ENCODE results near the gene RASA3. TPM values are rescaled to one million over a fixed set of nuclear protein-coding genes. Genes with fewer than 3 reads are reported as not detected.

Gene RASA3
- total RNA-seq, 1 experiment from 2014 or later: 0.95 TPM

DNA sequence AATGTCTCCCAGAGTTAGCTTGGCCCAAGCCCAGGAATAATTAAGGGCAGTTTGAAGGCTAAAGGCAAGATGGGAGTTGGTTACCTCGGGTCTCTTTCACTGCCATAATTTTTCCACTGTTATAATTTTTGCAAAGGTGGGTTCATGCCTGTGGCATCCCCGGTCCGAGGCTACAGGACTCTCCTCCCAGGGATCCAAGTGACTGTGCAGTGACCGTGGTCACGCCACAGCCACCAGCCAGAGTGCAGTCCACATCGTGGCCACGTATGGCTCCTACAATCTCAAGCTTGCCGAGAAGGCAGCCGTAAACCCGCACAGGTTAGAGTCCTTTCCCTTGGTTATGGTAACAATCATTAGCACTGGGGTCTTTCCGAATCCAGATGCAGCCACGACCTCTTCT lies 195.3 kb downstream of the RASA3 start:
- Mint-ChIP-seq H3K4me1 (ENCODE audit: low read depth, unreplicated experiment) (peaks cover 6% of the 10 kb centered on the region), H3K4me3 (ENCODE audit: unreplicated experiment) (no peak overlapping the region), H3K27me3 (ENCODE audit: insufficient read depth, unreplicated experiment) (no peaks in the 10 kb centered on the region), H3K27ac (ENCODE audit: unreplicated experiment) (no peak overlapping the region), H3K9me3 (ENCODE audit: unreplicated experiment) (no peaks in the 10 kb centered on the region), H3K36me3 (ENCODE audit: insufficient read depth, unreplicated experiment) (no peaks in the 10 kb centered on the region)
- ChIA-PET POLR2A (no interaction called here), CTCF (no interaction called here)
- DNase-seq: no peak
- TF ChIP-seq, protein P1, sequence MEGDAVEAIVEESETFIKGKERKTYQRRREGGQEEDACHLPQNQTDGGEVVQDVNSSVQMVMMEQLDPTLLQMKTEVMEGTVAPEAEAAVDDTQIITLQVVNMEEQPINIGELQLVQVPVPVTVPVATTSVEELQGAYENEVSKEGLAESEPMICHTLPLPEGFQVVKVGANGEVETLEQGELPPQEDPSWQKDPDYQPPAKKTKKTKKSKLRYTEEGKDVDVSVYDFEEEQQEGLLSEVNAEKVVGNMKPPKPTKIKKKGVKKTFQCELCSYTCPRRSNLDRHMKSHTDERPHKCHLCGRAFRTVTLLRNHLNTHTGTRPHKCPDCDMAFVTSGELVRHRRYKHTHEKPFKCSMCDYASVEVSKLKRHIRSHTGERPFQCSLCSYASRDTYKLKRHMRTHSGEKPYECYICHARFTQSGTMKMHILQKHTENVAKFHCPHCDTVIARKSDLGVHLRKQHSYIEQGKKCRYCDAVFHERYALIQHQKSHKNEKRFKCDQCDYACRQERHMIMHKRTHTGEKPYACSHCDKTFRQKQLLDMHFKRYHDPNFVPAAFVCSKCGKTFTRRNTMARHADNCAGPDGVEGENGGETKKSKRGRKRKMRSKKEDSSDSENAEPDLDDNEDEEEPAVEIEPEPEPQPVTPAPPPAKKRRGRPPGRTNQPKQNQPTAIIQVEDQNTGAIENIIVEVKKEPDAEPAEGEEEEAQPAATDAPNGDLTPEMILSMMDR (IDR thresholded peaks at IDR 0.05; ENCODE audit: insufficient read depth in 1 of 2, low read depth in 1 of 2, low read length in 1 of 2, severe bottlenecking in 1 of 2, unreplicated experiment in 1 of 2): no peak
- Histone ChIP-seq H3K36me3 (ENCODE audit: control insufficient read depth, insufficient read depth, low read length) (no peaks in the 10 kb centered on the region), H3K4me1 (peaks cover 11% of the 10 kb centered on the region), H3K27me3 (replicated peaks; ENCODE audit: control insufficient read depth, insufficient read depth, low read length) (no peaks in the 10 kb centered on the region), H3K4me3 (ENCODE audit: low read depth, low read length) (no peak overlapping the region), H3K9me3 (no peaks in the 10 kb centered on the region)
- BruUV-seq (replicated peaks): no TSS peak
- intact Hi-C loops (cut with micrococcal nuclease; ENCODE audit: unreplicated experiment): no loop called here

DNA sequence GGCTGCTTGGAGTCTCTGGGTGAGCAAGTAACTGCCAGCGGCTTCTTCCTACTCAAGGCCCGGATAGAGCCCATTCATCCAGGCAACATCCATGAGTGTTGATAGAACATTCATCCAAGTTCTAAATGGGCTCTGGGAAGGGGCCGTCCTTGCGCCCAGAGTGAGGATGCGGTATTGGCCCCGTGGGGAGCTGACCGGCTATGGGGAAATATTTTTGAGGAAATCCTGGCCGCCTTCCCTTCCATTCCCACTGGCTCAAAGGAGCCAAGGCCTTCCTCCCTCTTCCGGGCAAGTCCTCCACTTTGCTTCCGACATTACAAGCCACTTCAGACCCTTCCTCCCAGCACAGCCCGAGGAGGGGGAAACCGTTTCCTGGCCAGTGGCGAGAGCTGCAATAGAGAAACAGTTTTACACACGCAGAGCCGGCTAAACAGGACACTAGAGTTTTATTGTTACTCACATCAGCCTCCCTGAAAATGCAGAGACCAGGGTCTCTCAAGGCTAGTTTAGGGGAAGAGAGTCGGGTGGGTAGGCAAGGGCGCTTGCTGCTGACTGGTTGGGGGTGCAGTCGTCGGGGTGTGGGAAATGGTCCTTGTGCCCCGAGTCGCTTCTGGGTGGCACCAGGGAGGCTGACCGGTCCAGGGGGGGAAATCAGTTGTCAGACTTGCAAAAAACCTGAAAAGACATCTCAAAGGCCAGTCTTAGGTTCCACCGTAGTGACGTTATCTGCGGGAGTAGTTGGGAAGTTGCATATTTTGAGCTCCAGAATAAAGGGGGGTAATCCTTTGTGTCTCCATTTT lies 196.1 kb downstream of the RASA3 start:
- intact Hi-C loops (cut with micrococcal nuclease; ENCODE audit: unreplicated experiment): no loop called here
- Histone ChIP-seq H3K4me1 (peaks cover 11% of the 10 kb centered on the region), H3K4me3 (ENCODE audit: low read depth, low read length) (no peak overlapping the region), H3K9me3 (no peaks in the 10 kb centered on the region), H3K36me3 (ENCODE audit: control insufficient read depth, insufficient read depth, low read length) (no peaks in the 10 kb centered on the region), H3K27me3 (replicated peaks; ENCODE audit: control insufficient read depth, insufficient read depth, low read length) (no peaks in the 10 kb centered on the region)
- no TSS peak for BruUV-seq (replicated peaks)
- TF ChIP-seq, protein P1 (IDR thresholded peaks at IDR 0.05; ENCODE audit: insufficient read depth in 1 of 2, low read depth in 1 of 2, low read length in 1 of 2, severe bottlenecking in 1 of 2, unreplicated experiment in 1 of 2): no peak
- no peak overlapping the region for H3K27ac Mint-ChIP-seq (ENCODE audit: unreplicated experiment)
- no peaks in the 10 kb centered on the region for H3K27me3 Mint-ChIP-seq (ENCODE audit: insufficient read depth, unreplicated experiment)
- no peak for DNase-seq
- POLR2A ChIA-PET: no interaction called here
- H3K4me1 Mint-ChIP-seq (ENCODE audit: low read depth, unreplicated experiment): peaks cover 6% of the 10 kb centered on the region
- H3K4me3 Mint-ChIP-seq (ENCODE audit: unreplicated experiment): no peak overlapping the region
- CTCF ChIA-PET: interaction anchor here (0.6 kb wide), 1 partner anchor 34 kb away, joined by 4 read pairs; no protein-coding TSS in a partner anchor
- no peaks in the 10 kb centered on the region for H3K9me3 Mint-ChIP-seq (ENCODE audit: unreplicated experiment)
- no peaks in the 10 kb centered on the region for H3K36me3 Mint-ChIP-seq (ENCODE audit: insufficient read depth, unreplicated experiment)

DNA sequence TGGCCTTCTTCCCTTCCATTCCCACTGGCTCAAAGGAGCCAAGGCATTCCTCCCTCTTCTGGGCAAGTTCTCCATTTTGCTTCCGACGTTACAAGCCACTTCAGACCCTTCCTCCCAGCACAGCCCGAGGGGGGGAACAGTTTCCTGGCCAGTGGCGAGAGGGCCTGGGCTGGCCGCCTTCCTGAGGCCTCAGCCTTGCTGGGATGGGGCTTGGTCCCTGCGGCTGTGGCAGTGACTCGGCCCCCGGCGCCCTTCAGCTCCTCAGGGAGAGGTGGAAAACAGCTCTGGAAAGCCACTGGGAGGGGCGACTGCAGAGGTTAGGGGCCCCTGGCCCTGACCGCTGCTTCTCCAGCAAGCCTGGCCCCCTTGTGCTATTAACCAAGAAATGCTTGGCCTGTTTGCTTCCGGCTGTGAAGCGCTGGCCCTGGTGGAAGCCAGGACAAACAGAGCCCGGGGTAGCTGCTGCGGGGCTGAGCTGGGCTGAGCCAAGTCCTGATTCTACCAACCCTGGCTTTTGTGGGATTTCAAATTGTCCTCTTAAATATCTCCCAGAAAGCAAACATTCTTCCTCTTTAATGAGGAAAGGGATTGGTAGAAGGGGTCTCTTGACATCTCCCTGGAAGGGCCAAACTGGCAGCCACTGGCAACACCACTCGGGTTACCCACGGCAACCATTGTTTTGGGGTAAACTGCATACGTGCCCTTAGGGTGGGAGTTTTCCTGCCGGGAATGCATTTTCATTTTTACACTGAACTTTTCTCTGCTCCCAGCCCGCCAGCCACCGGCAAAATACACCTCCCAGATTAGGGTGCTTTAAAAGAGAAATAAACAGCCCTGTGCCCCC lies 197.2 kb downstream of the RASA3 start:
- Mint-ChIP-seq H3K9me3 (ENCODE audit: unreplicated experiment) (no peaks in the 10 kb centered on the region), H3K4me1 (ENCODE audit: low read depth, unreplicated experiment) (peaks cover 6% of the 10 kb centered on the region), H3K4me3 (ENCODE audit: unreplicated experiment) (no peak overlapping the region), H3K27ac (ENCODE audit: unreplicated experiment) (no peak overlapping the region), H3K36me3 (ENCODE audit: insufficient read depth, unreplicated experiment) (no peaks in the 10 kb centered on the region), H3K27me3 (ENCODE audit: insufficient read depth, unreplicated experiment) (no peaks in the 10 kb centered on the region)
- H3K9me3 ChIP-seq: no peaks in the 10 kb centered on the region
- H3K36me3 ChIP-seq (ENCODE audit: control insufficient read depth, insufficient read depth, low read length): no peaks in the 10 kb centered on the region
- peaks cover 11% of the 10 kb centered on the region for H3K4me1 ChIP-seq
- ChIA-PET CTCF (no interaction called here), POLR2A (no interaction called here)
- no peak overlapping the region for H3K4me3 ChIP-seq (ENCODE audit: low read depth, low read length)
- TF ChIP-seq, protein P1 (IDR thresholded peaks at IDR 0.05; ENCODE audit: insufficient read depth in 1 of 2, low read depth in 1 of 2, low read length in 1 of 2, severe bottlenecking in 1 of 2, unreplicated experiment in 1 of 2): no peak
- DNase-seq: peak in 1 of 2 experiments; percentile 7
- H3K27me3 ChIP-seq (replicated peaks; ENCODE audit: control insufficient read depth, insufficient read depth, low read length): no peaks in the 10 kb centered on the region
- intact Hi-C loops (cut with micrococcal nuclease; ENCODE audit: unreplicated experiment): no loop called here
- BruUV-seq (replicated peaks): no TSS peak
